HG02938 (cell line): ENCODE results near the gene CD79A.

ENCODE experiments used
- ATAC-seq: cut with Tn5 transposase; IDR thresholded peaks from one replicate; pipeline ENCODE4 v1.9.1; 2021; ENCODE audit warnings: mild to moderate bottlenecking, moderate library complexity; ENCODE audit not compliant: unreplicated experiment

CD79A gene

DNA sequence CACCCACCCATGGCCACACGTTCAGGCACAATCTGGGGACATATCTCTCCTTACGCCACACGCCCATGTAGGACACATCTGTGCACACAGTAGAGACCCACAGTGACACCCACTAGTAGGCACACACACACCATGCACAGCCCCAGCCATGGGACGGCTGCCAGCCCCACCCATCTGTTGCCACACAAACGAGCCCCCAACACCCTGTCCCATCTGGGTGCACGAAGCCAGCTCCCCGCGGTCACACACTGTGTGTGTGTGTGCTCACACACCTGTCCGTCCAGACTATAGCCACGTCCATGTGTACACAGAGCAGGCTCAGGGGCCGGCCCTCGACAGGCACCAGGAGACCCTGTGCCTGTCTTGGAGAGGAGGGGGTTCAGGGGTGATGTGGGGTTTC is 40.6 kb downstream of the CD79A start:
- no peak for ATAC-seq

- no peak for ATAC-seq
These were observed 41.0 kb downstream of the CD79A start for GRCh38 chr19:41918095-41918494.

GRCh38 chr19:41918653-41919244 is 41.7 kb downstream of the CD79A start:
- ATAC-seq = no peak

DNA sequence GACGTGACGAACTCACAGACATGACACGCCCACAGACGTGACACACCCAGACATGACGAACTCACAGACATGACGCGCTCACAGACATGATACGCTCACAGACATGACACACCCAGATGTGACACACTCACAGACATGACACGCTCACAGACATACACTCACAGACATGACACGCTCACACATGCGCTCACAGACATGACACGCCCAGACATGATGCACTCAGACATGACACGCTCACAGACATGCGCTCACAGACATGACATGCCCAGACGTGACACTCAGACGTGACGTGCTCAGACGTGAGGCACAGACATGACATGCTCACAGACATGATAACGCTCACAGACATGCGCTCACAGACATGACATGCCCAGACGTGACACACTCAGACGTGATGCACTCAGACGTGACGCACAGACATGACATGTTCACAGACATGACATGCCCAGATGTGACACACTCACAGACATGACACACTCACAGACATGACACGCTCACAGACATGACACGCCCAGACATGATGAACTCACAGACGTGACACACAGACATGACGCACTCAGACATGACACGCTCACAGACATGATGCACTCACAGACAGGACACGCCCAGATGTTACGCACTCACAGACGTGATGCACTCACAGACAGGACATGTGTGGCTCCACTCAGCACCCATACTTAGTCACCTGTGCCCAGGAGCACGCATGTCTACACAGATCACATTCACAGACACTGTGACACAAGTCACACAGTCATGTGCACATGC is 43.1 kb downstream of the CD79A start:
- no peak for ATAC-seq

GRCh38 chr19:41920882-41921576 is 44.0 kb downstream of the CD79A start:
- no peak for ATAC-seq

GRCh38 chr19:41921577-41922576 is 44.8 kb downstream of the CD79A start:
- no peak for ATAC-seq

DNA sequence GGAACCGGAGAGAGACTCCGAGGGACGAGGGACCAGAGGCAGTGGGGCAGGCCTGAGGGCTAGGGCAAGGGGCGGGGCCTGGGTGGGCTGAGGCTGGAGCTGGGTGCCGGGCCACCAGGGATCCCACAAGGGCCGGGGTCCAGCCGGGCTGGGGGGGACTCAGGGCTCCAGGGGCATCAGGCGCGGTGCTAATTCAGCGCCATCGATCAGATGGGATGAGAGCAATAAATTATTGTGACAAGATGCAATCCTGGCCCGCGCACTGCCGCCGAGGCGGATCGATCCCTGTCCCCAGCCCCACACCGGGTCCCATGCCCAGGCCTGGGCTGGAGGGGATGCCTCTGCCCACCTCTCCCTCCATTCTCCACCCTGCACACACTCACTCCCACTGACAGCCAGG is 45.5 kb downstream of the CD79A start:
- no peak for ATAC-seq

DNA sequence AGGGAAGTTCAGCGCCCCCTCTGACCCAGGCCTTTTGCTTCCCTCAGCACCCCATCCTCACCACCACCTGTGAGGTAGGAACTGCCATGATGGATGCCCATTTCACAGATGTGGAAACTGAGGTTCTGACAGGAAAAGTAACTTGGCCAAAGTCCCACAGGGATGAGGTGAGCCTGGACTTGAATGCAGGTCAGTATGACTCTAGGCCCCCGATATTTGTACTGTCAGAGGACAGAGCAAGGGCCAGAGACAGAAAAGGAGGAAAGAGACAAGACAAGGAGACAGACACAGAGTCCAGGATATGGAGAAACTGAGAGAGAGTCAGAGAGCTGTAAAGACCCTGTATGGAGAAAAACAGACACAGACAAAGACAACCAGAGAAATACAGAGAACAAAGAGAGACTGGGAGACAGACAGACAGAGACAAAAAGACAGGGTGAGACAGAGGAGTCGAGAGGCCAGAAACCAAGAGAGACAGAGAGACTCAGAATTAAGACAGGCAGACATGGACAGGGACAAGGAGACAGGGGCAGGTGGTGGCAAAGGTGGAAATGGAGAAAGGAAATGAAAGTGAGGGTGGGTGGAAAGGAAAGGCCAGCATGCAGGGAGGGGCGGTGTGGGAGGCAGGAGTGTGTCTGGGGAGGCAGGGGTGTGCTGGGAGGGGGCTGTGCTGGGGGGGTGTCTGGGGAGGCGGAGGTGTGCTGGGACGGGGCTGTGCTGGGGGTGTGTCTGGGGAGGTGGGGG is 46.1 kb downstream of the CD79A start:
- ATAC-seq = no peak

DNA sequence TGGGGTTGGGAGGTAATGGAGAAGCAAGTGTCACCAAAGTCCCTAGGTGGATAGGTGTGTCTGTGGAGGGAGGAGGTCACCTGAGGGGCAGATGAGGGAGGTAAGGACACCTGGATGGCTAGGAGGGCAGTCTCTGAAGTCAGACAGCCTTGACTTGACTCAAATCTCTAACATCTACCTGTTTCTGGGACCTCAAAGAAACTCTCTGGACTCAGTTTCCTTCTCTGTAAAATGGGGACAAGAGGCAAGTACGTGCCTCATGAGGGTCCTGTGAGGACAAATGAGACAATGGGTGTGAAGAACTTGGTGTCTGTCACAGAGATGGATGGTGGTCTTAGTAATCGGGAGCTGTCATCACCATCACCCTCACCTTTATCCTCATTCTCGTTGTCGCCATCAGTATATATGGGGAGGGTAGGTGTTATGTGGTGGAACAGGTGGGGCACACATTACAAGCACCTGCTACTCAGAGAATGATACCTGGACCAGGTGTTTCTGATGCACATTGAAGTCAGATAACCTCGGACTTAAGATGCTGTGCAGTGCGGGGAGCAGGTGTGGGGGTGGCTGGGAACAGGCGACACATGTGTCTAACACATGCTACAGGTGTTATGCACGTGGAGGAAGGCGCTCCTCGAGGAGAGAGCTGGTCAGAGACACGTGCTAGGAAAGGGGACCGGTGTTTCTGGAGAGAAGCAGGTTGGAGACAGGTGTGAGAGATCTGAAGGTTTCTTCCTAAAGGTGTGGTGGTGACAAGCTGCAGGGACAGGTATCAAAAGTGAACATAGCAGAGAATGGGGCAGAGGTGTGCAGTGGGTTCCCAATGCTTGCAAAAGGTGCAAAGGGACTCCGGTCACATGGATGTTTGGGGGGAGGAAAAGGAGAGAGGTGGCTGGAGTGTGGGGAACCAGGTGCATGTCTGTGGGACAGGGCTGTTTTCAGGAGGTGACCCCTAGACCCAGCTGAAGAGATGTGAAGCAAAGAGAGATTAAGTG is 47.4 kb downstream of the CD79A start:
- ATAC-seq = no peak

GRCh38 chr19:41925208-41926003 is 48.3 kb downstream of the CD79A start:
- ATAC-seq = no peak

DNA sequence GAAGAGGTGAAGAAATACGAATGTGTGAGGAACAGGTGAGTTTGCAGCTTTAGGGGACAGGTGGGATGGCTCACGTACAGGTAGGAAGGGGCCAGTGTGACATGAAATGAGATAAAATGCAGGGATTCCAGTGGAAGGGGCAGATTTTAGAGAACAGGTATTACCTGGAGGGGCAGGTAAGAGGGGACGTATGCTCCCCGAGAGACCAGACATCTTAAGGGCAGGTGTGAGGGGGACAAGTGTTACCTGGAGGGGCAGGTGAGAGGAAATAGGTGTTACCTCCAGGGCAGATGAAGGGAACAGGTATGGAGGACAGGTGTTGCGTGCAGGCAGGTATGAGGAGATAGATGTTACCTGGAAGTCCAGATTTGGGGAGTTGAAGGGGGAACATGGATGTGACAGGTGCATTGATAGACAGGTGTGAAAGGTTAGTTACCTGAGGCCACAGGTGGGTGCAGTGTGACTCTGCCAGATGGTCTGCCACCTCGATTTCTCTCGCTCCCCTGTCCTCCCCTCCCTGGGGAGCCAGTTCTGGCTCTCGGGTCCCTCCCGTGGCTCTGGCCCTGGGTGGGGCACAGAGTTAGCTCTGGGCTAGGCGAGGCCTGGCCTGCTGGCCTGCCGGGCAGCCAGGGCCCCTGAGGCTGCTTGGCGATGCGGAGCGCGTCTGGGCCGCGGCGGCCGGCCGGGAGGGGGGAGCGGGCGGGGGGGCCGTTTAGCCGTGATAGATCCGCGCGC is 49.1 kb downstream of the CD79A start:
- no peak for ATAC-seq

DNA sequence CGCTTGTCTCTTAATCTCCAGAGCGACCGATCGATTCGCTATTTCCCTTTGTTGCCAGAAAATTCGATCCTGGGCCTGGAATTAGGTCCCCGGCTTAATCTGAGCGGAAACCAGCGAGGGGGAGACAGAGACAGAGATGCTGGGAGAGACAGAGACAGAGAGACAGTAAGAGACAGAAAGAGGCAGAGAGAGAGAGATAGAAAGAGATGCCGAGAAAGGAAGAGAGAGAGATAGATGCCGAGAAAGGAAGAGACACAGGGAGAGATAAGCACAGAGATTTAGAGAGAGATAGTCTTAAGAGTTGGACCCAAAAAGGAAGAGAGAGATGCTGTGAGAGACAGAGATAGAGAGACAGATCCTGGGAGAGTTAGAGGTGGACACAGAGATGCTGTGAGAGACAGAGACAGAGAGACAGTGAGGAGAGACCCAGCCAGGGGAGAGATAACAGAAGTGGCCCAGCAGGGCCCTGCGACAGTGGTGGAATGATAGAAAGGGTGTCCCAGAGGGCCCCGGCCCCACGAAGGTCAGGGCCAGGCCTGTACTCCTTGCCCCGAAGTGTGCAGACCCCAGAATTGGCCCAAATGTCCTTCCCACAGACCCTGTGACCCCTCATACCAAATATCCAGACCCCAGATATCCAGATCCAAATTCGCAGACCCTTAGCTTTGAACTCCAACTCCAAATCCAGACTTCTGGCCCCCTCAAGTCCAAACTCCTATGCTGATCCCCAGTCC is 49.9 kb downstream of the CD79A start:
- no peak for ATAC-seq

DNA sequence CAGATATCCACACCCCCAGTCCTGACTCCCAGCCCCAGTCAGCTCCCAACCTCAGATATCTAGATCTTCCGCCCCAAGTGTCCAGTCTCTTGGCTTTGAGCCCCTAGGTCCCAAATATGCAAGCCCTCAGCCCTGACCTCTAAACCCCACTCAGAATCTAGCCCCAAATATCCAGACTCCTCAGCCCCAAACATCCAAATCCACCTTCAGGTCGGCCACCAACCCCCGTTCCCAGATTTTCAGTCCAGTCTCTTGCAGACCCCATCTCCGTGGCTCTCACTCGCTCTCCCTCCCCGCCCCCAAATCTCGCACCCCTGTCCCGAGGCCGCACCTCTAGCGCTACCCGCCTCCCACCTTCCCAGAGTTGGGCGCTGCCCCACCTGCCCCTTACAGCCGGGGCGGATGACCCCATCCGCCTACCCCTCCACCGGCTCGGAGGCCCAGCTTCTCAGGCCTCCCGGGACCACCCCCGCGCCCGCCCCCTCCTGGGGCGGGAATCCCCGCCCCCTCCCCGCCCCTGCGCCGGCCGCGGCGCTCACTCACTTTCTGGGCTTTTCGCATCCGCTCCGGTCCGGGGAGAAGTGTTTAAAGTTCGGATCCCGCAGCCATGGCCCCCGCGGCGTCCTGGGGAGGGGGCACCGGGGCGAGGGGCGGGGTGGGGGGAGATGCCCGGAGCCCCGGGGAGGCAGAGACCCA is 50.6 kb downstream of the CD79A start:
- no peak for ATAC-seq

DNA sequence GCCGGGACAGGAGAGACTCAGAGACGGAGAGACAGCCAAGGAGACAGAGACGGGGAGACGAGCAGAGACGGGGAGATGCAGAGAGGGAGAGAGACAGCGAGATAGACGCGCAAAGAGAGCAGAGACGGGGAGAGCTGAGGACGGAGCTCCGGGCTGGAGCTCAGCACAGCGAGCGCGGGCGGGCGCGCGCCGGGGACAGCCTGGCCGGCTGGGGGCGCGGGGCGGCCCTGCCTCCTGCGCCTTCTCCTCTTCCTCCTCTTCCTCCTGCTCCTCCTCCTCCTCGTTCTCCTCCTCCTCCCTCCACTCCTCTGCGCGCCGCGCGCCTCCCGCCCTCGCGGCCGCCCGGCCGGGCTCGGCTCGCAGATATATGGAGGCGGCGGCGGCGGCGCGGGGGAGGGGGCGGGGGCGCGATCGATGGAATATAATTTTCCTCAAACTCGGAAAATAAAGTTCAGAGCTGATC is 51.2 kb downstream of the CD79A start, which contains the start of gene ERFL:
ERFL (minus strand) TSS at position 229 of the 463 bp plus-strand sequence. CDS start 15,530 bp downstream, outside the sequence.
- ATAC-seq = no peak

- no peak for ATAC-seq
These were observed 51.9 kb downstream of the CD79A start for GRCh38 chr19:41928754-41929535.
